Right renal pelvis (tissue), 4 donors: ENCODE measurements around the gene DDX59. TPM values are rescaled to one million over a fixed set of nuclear protein-coding genes. Genes with fewer than 3 reads are reported as not detected.

Source experiments
- DNase-seq, 4 donors: peaks; one replicate each; pipeline ENCODE4 v3.0.0-alpha.2; 2013; ENCODE audit warnings: low read depth in 4 of 4, low spot score in 3 of 4, missing footprints in 1 of 4
- polyA plus RNA-seq, 4 donors: library from polyadenylated mRNA; unstranded; fragments of 120-200 nt; gene quantifications; one replicate each; pipeline ENCODE4 v1.2.1, GENCODE V29; 2013; ENCODE audit not compliant: insufficient read length in 4 of 4

DDX59 gene
- polyA plus RNA-seq: 10 to 100 TPM; 22.3 to 34.8 (median 31.4) TPM

DNA sequence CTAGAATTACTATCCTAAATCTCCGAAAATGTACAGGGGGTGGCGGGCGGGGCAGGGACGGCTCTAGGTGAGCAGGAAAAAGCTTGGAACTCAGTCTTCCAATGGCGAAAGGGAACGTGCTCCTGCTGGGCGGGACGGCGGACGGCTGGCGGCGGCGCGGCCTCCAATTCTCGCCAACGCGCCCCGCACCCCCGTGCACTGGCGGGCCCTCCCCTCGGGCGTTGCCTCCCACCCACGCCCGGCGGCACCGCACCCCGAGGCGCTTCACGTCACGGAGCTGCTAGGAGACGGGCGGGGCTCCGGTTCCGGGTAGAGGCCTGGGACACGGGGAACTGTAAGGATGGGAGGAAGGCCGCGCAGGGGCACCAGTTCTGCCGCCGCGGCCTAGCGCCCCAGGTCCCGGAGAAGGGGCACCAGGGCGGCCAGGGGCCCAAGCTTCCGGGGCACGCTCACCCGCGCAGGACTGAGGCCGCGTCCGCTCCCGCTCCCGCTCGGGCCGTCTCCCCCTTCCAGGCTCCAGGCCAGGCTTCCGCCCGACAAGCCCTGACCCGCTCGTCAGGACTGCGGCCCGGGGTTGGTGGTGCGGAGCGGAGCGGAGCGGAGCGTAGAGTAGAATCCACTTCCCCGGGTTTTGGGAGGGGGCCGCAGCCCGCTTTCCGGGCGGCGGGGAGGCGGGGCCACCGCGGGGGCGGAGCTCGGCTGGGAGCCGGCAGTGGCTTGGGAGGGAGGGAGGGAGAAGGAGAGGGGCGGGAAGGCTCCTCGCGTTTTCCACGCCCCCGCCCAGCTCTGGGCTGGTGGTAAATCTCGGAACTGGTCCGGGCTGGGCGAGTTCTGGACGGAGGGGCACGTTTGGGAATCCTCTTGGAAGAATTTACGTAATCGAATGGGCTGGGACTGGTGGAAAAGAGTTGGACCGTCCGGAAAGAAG, at the start of gene DDX59:
Gene DDX59 (minus strand): TSS at position 594 of the 928 bp plus-strand sequence. CDS start 3,167 bp downstream, outside the sequence.
- DNase-seq: peak; percentile 90 to 92 (median 91)

DNA sequence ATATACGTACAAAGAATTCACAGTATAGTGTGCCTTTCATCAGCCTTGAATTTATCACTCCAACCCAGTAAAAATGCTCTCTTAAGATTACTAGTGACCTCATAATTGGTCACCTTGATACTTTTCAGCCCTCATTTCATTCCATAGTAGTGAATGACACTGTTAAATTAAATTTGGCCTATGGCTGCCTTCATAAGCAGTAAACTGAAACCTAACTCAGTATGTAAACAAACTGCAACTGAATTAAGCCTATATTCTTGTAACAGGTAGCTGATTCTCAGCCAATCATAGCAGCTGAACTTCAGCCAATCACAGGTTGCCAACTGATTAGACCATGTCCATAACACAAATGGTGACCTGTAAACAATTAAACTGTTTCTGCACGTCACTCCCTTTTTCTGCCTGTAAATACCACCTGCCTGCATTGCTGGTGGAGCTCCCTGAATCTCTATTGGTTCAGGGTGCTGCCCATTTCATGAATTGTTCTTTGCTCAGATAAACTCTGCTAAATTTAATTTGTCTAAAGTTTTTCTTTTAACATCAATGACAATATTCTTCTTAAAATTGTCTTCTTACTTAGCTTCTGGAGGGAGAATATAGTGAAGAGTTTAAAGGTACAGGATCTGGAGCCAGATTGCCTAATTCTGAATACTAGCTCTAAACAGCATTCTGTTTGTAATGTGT, 44.9 kb upstream of the DDX59 start:
- no peak for DNase-seq

DNA sequence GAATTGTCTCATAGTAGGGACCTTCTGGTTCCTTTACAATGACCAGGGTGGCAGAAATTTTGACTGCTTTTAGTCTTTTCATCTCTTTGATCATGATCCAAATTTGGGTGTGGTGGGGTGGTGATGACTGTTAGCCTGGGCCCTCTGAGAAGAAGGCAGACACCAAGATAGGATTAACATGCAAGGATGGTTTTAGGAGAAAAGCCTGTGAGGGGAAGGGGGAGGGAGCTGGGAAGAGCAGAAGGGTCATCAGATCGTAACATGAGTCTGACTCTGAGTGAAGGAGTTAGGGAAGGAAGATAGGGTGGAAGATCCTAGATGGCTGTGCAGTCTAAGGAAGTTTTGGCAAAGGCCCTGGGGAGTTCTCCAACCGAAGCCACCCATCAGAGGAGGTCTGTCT, 40.5 kb upstream of the DDX59 start:
- DNase-seq: no peak

DNA sequence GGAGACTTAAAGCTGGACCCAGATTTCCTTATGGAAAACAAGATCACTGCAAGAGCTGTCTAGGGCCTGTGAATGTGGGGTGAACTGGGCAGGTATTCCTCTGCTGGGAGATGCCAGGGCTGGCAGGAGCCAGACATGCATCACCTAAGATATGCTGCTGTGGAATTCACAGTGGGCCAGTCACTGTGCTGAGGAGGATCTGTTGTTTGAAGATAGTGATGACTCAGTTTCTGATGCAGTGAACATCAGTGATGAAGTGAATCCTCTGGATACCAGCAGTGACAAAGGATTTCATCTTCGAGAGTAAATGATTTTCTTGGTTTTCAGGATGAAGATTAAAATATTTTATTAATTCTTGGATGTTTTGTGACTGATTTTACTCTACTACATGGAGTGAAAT, 39.1 kb upstream of the DDX59 start:
- no peak for DNase-seq

DNA sequence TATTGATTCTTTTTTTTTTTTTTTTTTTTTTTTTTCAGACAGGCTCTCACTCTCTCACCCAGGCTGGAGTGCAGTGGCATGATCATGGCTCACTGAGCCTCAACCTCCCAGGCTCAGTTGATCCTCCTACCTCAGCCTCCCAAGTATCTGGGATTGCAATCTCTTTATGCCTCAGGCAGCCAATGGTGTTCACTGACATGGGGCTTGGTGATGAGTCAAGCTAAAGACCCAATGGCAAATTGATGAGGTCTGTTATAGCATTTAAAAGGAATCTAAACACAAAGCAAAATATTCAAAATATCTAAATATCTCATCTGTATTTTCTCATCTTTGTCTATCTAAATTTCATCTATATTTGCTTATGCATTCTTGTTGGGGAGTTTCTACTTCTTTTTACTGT, 38.5 kb upstream of the DDX59 start:
- no peak for DNase-seq

DNA sequence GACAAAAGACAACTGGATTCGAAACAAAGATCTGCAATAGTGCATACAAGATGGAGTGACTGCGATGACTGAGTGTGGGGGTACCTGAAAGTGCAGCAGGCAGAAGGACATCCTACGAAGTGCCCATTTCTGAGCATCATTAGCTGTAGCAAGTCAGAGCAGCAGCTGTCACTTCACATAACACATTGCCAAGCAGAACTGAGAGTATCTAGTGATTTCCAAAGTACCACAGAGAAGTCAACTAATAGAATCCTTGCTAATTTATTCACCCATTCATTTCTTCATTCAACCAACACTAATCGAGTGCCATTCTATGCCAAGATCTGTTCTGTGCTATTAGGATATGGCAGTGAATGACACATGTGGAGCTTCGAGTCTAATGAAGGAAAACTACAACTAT, 37.4 kb upstream of the DDX59 start:
- DNase-seq: no peak

DNA sequence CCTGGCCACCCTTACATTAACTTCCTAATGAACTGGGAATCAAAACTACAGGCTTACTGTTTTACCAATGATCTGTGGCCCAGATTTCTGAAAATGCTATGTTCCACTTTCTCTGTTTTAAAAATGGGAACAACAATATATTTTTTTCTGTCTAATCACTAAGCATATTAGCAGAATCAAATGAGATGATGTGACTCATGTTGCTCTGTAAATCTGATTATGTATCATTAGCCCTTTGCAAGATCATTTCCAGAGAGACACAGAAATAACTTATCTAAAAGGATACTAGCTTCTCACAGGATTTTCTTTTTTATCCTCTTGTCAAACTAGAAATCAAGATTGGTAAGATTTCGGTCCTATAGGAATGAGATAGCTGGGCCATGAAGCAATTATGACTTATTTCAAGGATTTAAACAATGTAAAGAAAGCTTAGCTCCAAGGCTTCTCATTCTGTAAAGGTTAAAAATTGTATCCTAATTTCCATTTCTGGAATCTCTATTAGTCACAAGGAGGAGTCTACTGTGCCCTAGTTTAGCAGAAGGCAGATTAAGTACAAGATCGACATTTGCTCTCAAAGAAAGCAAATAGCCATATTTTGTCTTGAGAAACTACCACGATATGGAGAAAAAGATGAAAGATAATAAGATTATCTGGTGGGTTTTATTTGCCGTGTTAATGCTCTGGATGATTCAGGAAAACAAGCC, 36.6 kb upstream of the DDX59 start:
- DNase-seq: no peak

DNA sequence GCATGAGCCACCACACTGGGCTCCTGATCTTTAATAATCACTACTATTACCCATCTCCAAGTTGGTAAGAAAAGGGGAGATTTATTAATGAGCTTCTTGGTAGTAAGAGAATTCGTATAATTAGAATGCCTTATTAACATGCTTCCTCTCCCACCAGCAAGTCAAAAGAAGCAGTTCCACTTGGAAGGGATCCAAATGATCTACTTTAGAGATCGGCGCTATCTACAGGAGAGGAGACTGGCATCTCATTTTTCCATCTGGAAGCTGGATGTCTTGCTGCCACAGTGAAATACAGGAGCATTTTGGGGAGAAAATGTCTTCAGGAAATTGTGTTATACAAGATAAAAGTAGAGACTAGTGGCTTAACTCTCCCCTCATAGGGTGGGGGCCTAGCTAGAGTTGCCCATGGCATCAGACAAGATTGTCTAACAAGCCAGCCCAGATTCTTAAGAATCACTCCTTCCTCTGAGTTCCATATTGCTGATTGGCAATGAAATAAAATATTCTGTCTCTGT, 35.3 kb upstream of the DDX59 start:
- DNase-seq: no peak

DNA sequence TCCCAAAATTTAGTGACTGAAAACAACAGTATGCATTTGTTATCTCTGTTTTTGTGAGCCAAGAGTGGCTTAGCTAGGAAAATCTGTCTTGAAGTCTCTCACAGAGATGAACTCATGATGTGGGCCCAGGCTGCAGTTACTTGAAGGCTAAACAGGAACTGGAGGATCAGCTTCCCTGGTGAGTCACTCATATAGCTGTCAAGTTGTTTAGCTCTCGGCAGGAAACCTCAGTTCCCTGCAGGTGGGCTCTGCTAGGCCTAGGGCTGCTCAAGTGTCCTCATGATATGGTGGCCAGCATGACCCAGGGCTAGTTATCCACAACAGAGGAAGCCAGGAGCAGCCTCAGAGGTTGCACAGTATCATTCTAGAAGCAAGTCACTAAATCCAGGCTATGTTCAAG, 30.2 kb upstream of the DDX59 start:
- no peak for DNase-seq

DNA sequence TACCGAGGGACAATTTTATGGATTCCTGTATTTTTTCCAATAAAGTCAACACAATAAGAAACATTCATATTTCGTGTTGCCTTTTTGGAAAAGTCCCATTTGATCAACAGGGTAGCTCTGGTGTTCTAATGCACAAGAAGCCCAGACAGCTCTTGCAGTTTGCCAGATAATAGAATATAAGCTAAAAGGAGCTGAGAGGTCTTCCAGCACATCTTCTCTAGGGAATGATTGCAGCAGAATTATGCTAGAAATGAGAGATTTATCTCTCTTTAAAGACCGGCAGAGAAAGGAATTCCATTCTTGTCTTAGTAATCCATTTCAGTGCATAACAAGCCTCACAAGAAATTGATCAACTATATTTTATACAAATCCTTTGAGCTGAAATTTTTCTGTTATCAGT, 25.0 kb upstream of the DDX59 start:
- no peak for DNase-seq

DNA sequence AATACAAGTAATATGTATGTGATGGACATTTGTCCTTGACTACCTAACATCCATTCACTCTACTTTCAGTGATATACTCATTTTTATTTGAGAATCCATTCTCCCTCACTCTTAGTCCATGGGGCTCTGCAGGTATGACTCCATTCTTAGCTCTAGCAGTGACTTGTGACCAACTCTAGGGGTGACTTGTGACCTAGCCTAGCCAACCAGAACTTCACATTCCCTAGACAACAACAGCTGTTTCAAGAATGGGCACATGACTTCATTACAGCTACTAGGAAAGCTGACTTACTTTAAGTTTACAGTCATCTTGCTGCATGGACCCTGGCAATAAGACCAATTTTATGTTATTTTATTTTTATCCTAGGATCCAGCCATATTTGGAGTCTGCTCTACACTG, 23.6 kb upstream of the DDX59 start:
- no peak for DNase-seq

DNA sequence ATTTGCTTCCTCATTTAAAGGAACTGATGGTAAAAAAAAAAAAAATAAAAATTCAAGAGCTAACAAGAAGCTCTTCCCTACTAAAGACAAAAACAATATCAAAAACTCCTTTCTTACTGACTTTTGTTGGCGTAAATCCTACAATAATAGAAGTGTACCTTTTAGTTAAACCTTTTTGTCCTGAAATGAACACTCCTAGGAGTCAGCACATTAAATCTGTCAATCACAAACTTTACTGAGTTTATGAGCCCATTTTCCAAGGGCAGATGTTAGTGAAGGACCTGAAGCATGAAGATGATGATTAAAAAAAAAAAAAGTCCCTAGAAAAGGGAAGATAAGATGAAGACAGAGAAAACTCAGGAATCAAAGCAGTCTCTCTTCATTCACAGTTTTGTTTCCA, 22.6 kb upstream of the DDX59 start:
- DNase-seq: no peak

DNA sequence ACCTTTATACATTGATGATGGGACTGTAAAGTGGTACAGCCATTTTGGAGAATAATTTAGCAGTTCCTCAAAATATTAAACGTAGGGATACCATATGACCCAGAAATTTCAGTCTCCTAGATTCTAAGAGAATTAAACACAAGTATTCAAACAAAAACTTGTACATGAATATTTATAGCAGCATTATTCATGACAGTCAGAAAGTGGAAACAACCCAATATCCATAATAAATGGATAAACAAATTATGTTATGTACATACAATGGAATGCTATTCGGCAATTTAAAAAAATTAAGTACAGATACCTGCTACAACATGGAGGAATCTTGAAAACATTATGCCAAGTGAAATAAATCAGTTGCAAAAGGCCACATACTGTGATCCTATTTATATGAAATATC, 16.9 kb upstream of the DDX59 start:
- no peak for DNase-seq

DNA sequence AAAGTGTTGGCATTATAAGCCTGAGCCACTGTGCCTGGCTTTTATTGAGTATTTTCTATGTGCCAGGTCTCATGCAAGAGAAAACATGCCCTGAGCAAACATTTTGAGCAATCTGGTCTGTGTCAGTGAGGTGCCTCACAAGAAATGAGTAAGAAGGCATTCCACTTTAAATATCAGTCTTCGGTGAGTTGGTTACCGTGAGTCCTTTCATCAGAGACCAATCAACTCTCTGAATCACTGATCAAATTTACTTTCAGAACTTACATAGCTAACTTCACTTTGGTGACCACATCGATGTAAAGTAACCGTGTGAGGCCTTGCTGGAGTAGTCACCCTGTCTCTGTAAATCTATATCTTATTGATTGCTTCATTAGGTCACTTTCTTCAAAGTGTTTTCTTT, 14.3 kb upstream of the DDX59 start:
- no peak for DNase-seq

DNA sequence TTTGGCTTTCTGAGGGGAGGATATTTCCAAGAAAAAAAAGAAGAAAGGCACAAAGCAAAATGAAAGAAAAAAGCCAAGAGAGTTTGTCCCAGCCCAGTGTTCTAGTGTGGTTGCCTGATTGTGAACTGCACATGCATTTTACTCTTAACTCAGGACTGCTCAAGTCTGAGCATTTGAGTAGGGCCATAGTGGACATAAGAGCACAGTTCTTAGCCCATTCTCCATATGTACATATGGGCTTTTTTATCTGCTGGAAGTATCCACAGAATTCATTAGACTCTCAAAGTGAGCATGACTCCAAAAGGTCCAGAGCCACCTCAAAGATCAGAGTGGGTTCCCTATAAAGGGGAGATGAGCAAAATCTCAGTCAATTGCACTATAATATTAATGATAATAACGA, 13.6 kb upstream of the DDX59 start:
- no peak for DNase-seq

DNA sequence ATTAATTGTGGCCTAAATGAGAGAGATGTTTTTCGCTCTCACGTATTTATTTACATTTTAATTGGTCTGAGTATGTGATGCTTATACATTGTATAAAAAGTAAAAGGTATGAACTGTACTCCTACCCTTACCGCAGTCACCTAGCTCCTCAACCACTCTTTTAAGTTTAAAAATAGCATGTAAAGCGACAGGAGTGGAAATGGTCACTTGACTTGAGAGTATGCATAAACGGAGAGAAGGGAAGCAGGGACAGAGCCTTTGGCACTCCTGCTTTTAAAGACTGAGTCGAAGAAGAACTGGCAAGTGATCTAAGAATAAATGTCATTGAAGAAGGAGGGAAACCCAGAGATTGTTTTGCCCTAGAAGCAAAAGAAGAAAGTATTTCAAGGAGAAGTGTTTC, 11.5 kb upstream of the DDX59 start:
- DNase-seq: no peak

DNA sequence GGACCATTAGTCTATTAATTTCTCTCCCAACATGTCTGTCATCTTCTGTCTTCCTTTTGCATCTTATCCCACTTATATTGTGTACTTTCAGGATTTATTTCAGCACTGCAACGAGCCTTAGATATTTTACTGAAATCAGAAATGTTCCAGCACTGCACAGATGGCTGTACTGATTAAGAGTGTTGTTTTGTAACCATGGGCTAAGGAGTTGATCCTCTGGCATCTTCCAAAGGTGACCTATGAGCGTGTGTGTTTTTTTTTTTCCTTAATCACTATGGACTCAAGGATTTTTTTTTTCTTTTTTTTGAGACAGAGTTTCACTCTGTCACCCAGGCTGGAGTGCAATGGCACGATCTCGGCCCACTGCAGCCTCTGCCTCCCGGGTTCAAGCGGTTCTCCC, 7.1 kb upstream of the DDX59 start:
- no peak for DNase-seq

DNA sequence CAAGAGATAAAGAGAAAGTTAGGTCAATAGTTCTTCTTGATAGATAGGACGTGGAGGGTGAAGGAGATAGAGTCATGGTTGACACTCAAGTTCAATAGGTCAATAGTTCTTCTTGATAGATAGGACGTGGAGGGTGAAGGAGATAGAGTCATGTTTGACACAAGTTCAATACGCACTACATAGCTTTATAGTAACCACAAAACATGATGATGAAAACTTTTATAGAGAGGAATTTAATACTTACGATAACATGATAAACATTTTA, 5.8 kb upstream of the DDX59 start:
- DNase-seq: no peak

DNA sequence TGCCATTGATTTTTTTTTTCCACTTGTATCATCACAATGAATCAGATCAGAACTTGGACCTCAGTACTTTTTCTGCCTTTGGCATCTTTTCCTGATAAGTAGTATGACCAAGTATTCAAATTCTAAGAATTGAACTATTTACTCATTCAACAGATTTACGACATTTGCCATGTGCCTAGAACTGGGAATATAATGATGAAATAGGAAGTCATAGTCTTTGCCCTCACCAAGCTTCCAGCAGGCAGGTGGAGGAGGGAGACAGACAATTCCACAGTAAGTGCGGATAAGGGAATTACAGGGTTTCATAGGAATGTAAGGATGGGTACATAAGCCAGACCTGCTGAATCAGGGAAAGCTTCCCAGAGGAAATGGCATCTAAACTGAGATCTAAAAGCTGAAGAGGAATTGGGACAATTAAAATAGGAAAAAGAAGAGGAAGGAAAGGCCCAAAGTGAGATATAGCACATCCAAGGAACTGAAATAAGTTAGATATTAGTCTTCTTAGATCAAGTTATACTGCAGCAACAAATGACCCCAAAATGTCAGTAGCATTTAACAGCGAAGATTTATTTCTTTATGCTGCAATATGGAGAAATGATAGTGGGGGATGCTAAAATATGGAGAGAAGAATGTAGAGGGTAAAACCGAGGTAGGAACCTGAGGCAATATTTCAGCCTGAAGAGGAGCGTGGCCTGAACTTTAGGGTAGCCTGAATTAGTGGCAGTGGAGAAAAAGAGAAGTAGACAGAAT, 5.3 kb upstream of the DDX59 start:
- DNase-seq: no peak

DNA sequence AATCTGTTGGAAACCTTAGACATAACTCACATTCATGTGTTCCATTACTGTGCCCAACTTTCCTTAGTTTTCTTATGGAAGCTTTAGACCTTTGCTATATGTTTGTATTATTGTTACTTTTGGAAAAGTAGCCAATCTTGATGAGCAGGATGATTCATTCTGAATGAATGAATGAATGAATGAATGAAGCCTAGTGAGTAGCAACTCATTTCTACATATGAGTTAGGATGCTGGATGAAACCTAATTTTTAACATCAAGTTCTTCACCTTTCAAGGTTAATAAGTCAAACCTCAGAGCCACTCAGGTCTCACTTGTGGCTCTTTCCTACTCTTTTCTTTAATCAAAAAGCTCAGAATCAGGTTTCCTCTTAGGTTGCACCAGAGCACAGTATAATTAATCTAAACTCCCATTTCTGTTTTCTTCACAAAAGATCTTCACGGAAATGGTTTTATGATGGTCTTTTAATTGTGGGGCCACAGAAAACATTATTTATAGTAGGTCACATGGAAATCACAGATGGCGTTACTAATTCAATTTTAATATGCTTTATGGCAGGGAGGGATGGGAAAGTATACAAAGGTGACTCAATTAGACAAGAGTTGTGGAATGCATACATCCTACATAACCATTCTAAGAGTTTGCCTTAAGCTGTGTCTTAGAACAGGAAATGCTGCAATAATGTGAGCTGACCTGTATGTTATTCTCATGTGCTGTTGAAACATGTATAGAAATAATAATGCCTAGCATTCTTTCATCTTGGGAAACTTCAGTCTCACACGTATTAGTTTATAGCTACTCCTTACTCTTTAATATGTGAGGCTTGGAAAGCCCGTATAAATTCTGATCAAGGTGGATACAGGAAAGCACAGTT, 4.5 kb upstream of the DDX59 start:
- DNase-seq: no peak
